PC-3 (cell line): Measurements from ENCODE around the gene RUVBL2.
"Not testable (repeated sequence)": the region's sequence is repeated elsewhere in the genome, so short reads cannot be mapped to it uniquely, and the experiment has no call there.

ENCODE experiments used
- EZH2 ChIP-seq: fragments of 300-600 bp; sonication (generic); IDR thresholded peaks from one replicate; pipeline ENCODE4 v1.6.1; 2017; ENCODE audit warnings: antibody characterized with exemption, mild to moderate bottlenecking, low read length; ENCODE audit not compliant: unreplicated experiment
- EZH2phosphoT487 ChIP-seq: fragments of 300-600 bp; sonication (generic); IDR thresholded peaks from 2 replicates; pipeline ENCODE4 v1.6.1; 2018; ENCODE audit warnings: mild to moderate bottlenecking, antibody characterized with exemption, low read length, borderline replicate concordance
- TF ChIP-seq, protein P1 (sequence below): fragments of 300-600 bp; sonication (generic); conservative IDR thresholded peaks from 2 replicates; pipeline ENCODE4 v1.5.1; 2017; ENCODE audit warnings: antibody characterized with exemption, low read depth, mild to moderate bottlenecking, low read length

GRCh38 chr19:49030323-49030722 lies 36.6 kb downstream of the RUVBL2 start:
- TF ChIP-seq EZH2, EZH2phosphoT487: not testable (repeated sequence)
- TF ChIP-seq, protein P1, sequence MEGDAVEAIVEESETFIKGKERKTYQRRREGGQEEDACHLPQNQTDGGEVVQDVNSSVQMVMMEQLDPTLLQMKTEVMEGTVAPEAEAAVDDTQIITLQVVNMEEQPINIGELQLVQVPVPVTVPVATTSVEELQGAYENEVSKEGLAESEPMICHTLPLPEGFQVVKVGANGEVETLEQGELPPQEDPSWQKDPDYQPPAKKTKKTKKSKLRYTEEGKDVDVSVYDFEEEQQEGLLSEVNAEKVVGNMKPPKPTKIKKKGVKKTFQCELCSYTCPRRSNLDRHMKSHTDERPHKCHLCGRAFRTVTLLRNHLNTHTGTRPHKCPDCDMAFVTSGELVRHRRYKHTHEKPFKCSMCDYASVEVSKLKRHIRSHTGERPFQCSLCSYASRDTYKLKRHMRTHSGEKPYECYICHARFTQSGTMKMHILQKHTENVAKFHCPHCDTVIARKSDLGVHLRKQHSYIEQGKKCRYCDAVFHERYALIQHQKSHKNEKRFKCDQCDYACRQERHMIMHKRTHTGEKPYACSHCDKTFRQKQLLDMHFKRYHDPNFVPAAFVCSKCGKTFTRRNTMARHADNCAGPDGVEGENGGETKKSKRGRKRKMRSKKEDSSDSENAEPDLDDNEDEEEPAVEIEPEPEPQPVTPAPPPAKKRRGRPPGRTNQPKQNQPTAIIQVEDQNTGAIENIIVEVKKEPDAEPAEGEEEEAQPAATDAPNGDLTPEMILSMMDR: not testable (repeated sequence)
